OCI-LY1 (cell line): ENCODE data around the gene TMEM222.
"Not testable (repeated sequence)": the region's sequence is repeated elsewhere in the genome, so short reads cannot be mapped to it uniquely, and the experiment has no call there.

Experiments
- H2AFZ ChIP-seq: fragments of 200-600 bp; sonication (generic), shearing (Covaris generic); 2 replicates; pipeline ENCODE4 v1.6.0; 2014; ENCODE audit warnings: antibody characterized with exemption, mild to moderate bottlenecking, low read length
- H3F3A ChIP-seq: fragments of 200-600 bp; sonication (generic), shearing (Covaris generic); 2 replicates; pipeline ENCODE4 v1.6.0; 2014; ENCODE audit warnings: mild to moderate bottlenecking, antibody characterized with exemption, low read length, moderate library complexity; ENCODE audit not compliant: insufficient read depth
- H3K27ac ChIP-seq: fragments of 200-600 bp; sonication (generic); 2 replicates; pipeline ENCODE4 v1.5.1; 2014; ENCODE audit warnings: low read length, mixed run types, mild to moderate bottlenecking, low read depth; ENCODE audit not compliant: poor library complexity, severe bottlenecking
- H3K27me3 ChIP-seq: fragments of 200-600 bp; sonication (generic); 2 replicates; pipeline ENCODE4 v1.6.0; 2014; ENCODE audit warnings: antibody characterized with exemption, mild to moderate bottlenecking, low read length, moderate library complexity; ENCODE audit not compliant: insufficient read depth
- H3K36me3 ChIP-seq: fragments of 200-600 bp; sonication (generic); 2 replicates; pipeline ENCODE4 v1.6.1; 2014; ENCODE audit warnings: mild to moderate bottlenecking, antibody characterized with exemption, low read length, moderate library complexity, mixed read lengths; ENCODE audit not compliant: insufficient read depth
- H3K4me1 ChIP-seq: fragments of 200-600 bp; sonication (generic); 2 replicates; pipeline ENCODE4 v1.5.1; 2014; ENCODE audit warnings: mild to moderate bottlenecking, low read length, moderate library complexity; ENCODE audit not compliant: insufficient read depth, severe bottlenecking
- H3K4me2 ChIP-seq: fragments of 200-600 bp; sonication (generic), shearing (Covaris generic); 2 replicates; pipeline ENCODE4 v1.6.1; 2014; ENCODE audit warnings: low read length
- H3K4me3 ChIP-seq: fragments of 200-600 bp; sonication (generic); 2 replicates; pipeline ENCODE4 v1.5.1; 2014; ENCODE audit warnings: low read length, low read depth, mild to moderate bottlenecking, mixed read lengths; ENCODE audit not compliant: poor library complexity, severe bottlenecking
- H3K79me2 ChIP-seq: fragments of 200-600 bp; shearing (Covaris generic); 2 replicates; pipeline ENCODE4 v1.6.1; 2016; ENCODE audit warnings: mixed run types, low read length, mixed read lengths; ENCODE audit not compliant: insufficient read depth
- H3K9ac ChIP-seq: fragments of 200-600 bp; sonication (generic), shearing (Covaris generic); 2 replicates; pipeline ENCODE4 v1.6.1; 2014; ENCODE audit warnings: mild to moderate bottlenecking, low read length, mixed read lengths
- H3K9me2 ChIP-seq: fragments of 200-600 bp; sonication (generic), shearing (Covaris generic); 2 replicates; pipeline ENCODE4 v1.6.1; 2014; ENCODE audit warnings: low read depth, mild to moderate bottlenecking, low read length, mixed read lengths
- H3K9me3 ChIP-seq: fragments of 200-600 bp; shearing (Covaris generic); 2 replicates; pipeline ENCODE4 v1.6.1; 2014; ENCODE audit warnings: low read length, mixed read lengths
- H4K20me1 ChIP-seq: fragments of 200-600 bp; sonication (generic), shearing (Covaris generic); 2 replicates; pipeline ENCODE4 v1.6.0; 2016; ENCODE audit warnings: mild to moderate bottlenecking, low read length; ENCODE audit not compliant: insufficient read depth
- EZH2 ChIP-seq: fragments of 200-600 bp; sonication (generic), shearing (Covaris generic); IDR thresholded peaks from 2 replicates; pipeline ENCODE4 v1.8.0; 2017; ENCODE audit warnings: borderline replicate concordance, mixed run types, mild to moderate bottlenecking, antibody characterized with exemption, low read length, moderate library complexity, mixed read lengths
- TF ChIP-seq, protein P1 (sequence below): fragments of 200-600 bp; sonication (generic), shearing (Covaris generic); IDR thresholded peaks from 2 replicates; pipeline ENCODE4 v1.5.1; 2017; ENCODE audit warnings: mild to moderate bottlenecking, antibody characterized with exemption, low read length, moderate library complexity, mixed read lengths

Gene TMEM222

DNA sequence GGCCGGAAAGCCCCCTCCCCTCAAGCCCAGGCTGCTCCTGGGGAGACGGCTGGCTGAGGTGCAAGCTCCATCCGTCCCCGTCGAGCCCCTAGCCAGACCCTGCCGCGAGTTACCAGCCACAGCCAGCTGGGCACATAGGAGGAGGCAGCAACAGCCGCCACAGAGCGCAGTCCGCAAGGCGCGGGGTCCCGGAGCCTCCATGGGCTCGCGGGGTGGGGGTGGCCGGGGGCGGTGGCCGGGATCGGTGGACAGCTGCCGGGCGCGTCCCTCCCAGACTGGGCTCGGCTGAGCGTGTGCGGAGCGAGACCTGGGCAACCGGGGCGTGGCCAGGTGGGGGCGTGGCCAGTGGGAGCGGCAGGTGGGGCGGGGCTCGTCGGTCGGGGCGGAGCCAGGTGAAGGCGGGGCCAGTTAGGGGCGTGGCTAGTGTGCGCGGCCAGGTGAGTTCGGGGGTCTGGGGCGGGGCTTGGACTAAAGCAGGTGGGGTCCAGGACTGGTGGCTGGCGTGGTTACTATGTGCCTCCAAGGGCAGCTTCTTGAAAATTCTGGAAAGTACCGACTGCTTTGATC is 61.2 kb downstream of the TMEM222 start, which contains the start of gene CD164L2:
Gene CD164L2, minus strand, starts transcription at position 295 of the 567 bp plus-strand sequence. Its CDS starts 94 bp downstream, at position 201.
- H3K27ac ChIP-seq, result no peak within 1 kb of the TSS
- H3K4me2 ChIP-seq, result no peak within 1 kb of the TSS
- peaks cover 4% of the 10 kb centered on the region; the same call in 1 of the 2 replicates for H3K27me3 ChIP-seq
- H4K20me1 ChIP-seq, result no peaks in the 10 kb centered on the region
- no peaks in the 10 kb centered on the region for H3F3A ChIP-seq
- H3K4me3 ChIP-seq, result no peak within 1 kb of the TSS
- H3K79me2 ChIP-seq, result no peaks in the 10 kb centered on the region
- no peaks in the 10 kb centered on the region for H3K9me3 ChIP-seq
- H3K36me3 ChIP-seq, result no peaks in the 10 kb centered on the region
- H3K9me2 ChIP-seq, result no peaks in the 10 kb centered on the region
- H3K4me1 ChIP-seq, result no peaks in the 10 kb centered on the region
- no peak for TF ChIP-seq EZH2
- TF ChIP-seq, protein P1, sequence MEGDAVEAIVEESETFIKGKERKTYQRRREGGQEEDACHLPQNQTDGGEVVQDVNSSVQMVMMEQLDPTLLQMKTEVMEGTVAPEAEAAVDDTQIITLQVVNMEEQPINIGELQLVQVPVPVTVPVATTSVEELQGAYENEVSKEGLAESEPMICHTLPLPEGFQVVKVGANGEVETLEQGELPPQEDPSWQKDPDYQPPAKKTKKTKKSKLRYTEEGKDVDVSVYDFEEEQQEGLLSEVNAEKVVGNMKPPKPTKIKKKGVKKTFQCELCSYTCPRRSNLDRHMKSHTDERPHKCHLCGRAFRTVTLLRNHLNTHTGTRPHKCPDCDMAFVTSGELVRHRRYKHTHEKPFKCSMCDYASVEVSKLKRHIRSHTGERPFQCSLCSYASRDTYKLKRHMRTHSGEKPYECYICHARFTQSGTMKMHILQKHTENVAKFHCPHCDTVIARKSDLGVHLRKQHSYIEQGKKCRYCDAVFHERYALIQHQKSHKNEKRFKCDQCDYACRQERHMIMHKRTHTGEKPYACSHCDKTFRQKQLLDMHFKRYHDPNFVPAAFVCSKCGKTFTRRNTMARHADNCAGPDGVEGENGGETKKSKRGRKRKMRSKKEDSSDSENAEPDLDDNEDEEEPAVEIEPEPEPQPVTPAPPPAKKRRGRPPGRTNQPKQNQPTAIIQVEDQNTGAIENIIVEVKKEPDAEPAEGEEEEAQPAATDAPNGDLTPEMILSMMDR, result no peak
- no peak within 1 kb of the TSS for H2AFZ ChIP-seq
- no peak within 1 kb of the TSS for H3K9ac ChIP-seq

DNA sequence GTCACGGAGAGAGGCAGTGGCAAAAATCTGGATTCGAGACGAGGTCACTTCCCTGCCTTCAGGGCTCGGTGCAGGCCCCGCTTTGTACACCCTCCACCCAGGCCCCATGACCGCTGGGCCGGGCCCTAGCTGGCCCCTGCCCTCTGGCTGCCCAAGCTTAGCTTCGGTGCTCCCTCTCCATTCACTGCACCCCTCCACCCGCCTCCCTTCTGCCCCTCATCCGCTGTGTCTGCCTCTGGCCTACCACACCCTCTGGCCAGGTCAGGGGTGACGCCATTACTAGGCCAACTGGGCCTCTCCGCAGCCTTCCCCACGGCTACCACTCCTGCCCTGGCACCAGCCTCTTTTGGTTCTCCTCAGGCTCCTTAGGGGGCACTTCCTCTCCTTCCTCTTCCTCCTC is 61.7 kb downstream of the TMEM222 start:
- no peaks in the 10 kb centered on the region for H3K9me3 ChIP-seq
- H3K79me2 ChIP-seq, result no peaks in the 10 kb centered on the region
- no peak overlapping the region for H3K4me3 ChIP-seq
- no peak overlapping the region for H3K4me2 ChIP-seq
- H3K36me3 ChIP-seq, result no peaks in the 10 kb centered on the region
- no peaks in the 10 kb centered on the region for H3K4me1 ChIP-seq
- no peaks in the 10 kb centered on the region for H4K20me1 ChIP-seq
- H3K9ac ChIP-seq, result no peak overlapping the region
- peaks cover 4% of the 10 kb centered on the region; the same call in 1 of the 2 replicates for H3K27me3 ChIP-seq
- TF ChIP-seq, protein P1, result no peak
- TF ChIP-seq EZH2, result no peak
- no peak overlapping the region for H3K27ac ChIP-seq
- no peak overlapping the region for H2AFZ ChIP-seq
- no peaks in the 10 kb centered on the region for H3K9me2 ChIP-seq
- H3F3A ChIP-seq, result no peaks in the 10 kb centered on the region

DNA sequence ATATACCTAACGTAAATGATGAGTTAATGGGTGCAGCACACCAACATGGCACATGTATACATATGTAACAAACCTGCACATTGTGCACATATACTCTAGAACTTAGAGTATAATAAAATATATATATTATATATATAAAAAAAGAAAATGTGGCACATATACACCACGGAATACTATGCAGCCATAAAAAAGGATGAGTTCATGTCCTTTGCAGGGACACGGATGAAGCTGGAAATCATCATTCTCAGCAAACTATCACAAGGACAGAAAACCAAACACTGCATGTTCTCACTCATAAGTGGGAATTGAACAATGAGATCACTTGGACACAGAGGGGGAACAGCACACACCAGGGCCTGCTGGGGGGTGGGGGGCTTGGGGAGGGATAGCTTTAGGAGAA is 62.8 kb downstream of the TMEM222 start:
- H3K36me3 ChIP-seq, H3K4me3 ChIP-seq, H3K27me3 ChIP-seq, H3K9ac ChIP-seq, H3K4me2 ChIP-seq, H4K20me1 ChIP-seq, H3K4me1 ChIP-seq, H3K9me3 ChIP-seq, H2AFZ ChIP-seq, H3K27ac ChIP-seq, H3K9me2 ChIP-seq, H3F3A ChIP-seq, H3K79me2 ChIP-seq: not testable (repeated sequence)
